ENCODE results near the gene ETFA. TPM values are rescaled to one million over a fixed set of nuclear protein-coding genes. Genes with fewer than 3 reads are reported as not detected.

Gene ETFA
- total and polyA plus RNA-seq, 2 of the 8 experiments (the other 6 are each of a cell fraction or from before 2014, with no cell fraction given): 60.9 to 90.0 TPM

- Histone ChIP-seq H4K20me1 (replicated peaks in 1 of 2; ENCODE audit: control insufficient read depth in 1 of 2, insufficient read depth in 2 of 2, low read length in 2 of 2) (no peaks in the 10 kb centered on the region), H3K23ac (ENCODE audit: insufficient read length) (no peak overlapping the region), H4K5ac (ENCODE audit: insufficient read length, low read depth, low read length) (no peak overlapping the region), H3K4me2 (ENCODE audit: insufficient read depth in 1 of 2, low read depth in 2 of 2, low read length in 2 of 2) (no peak overlapping the region), H3K56ac (replicated peaks; ENCODE audit: insufficient read length, low read depth, low read length) (no peak overlapping the region), H3K9me3 (ENCODE audit: insufficient read depth in 2 of 2, low read depth in 1 of 2, low read length in 1 of 2) (no peaks in the 10 kb centered on the region), H2AK5ac (ENCODE audit: low read depth, low read length) (no peak overlapping the region), H2BK15ac (ENCODE audit: low read length) (no peak overlapping the region), H3K27me3 (replicated peaks in 1 of 4; ENCODE audit: control insufficient read depth in 3 of 4, extremely low read depth in 1 of 4, insufficient read depth in 3 of 4, low read length in 3 of 4) (peaks cover 0 to 2% (median 0%) of the 10 kb centered on the region in 4 experiments; a peak in 1 of 7 replicates), H3K9ac (replicated peaks in 1 of 4; ENCODE audit: extremely low read depth in 1 of 4, low read depth in 3 of 4, low read length in 3 of 4) (no peak overlapping the region), H3K27ac (ENCODE audit: low read depth, low read length) (no peak overlapping the region), H2BK5ac (ENCODE audit: low read depth, low read length) (no peak overlapping the region), H2BK12ac (ENCODE audit: low read depth, low read length) (no peak overlapping the region), H4K91ac (replicated peaks; ENCODE audit: insufficient read length, low read length) (no peak overlapping the region), H2AFZ (ENCODE audit: low read length) (no peak overlapping the region), H3K23me2 (ENCODE audit: low read depth, low read length) (no peaks in the 10 kb centered on the region; the same call in 1 of the 2 replicates), H3K36me3 (ENCODE audit: control insufficient read depth in 2 of 4, insufficient read depth in 4 of 4, low read length in 3 of 4) (no peaks in the 10 kb centered on the region), H3K4me3 (ENCODE audit: extremely low read depth in 1 of 4, insufficient read depth in 2 of 4, low read depth in 3 of 4, low read length in 4 of 4) (no peak overlapping the region), H3K4ac (replicated peaks; ENCODE audit: insufficient read length, low read depth, low read length) (no peak overlapping the region), H3K79me1 (ENCODE audit: low read depth, low read length) (no peaks in the 10 kb centered on the region), H3K18ac (ENCODE audit: extremely low read depth, low read length) (no peak overlapping the region), H3K79me2 (ENCODE audit: control insufficient read depth in 1 of 2, insufficient read depth in 2 of 2, low read length in 2 of 2) (no peaks in the 10 kb centered on the region), H3K4me1 (replicated peaks in 1 of 4; ENCODE audit: control insufficient read depth in 3 of 4, insufficient read depth in 4 of 4, low read length in 3 of 4) (no peaks in the 10 kb centered on the region), H3K14ac (ENCODE audit: insufficient read length) (no peak overlapping the region), H2BK120ac (replicated peaks; ENCODE audit: low read depth, low read length) (no peak overlapping the region), H2BK20ac (ENCODE audit: low read length) (no peak overlapping the region), H4K8ac (ENCODE audit: extremely low read depth, insufficient read depth, low read length) (no peak overlapping the region)
- WGBS, 2 experiments (ENCODE audit: extremely low coverage in 1 of 2, insufficient coverage in 1 of 2, insufficient read length in 1 of 2, insufficient replicate concordance in 2 of 2, low coverage in 1 of 2, low lambda C conversion rate in 2 of 2, missing lambda C conversion rate in 1 of 2): 92% methylated on average over 3 of the region's 3 CpGs; no CpG with 5 or more reads in 1 of the 2 experiments
- no peak for DNase-seq (ENCODE audit: low read depth in 1 of 2, low spot score in 2 of 2)
- TF ChIP-seq SIN3A (conservative IDR thresholded peaks at IDR 0.05 in 1 of 2, IDR thresholded peaks at IDR 0.05 in 1 of 2; ENCODE audit: low read depth in 1 of 2, low read length in 2 of 2): no peak
- TF ChIP-seq, protein P1, sequence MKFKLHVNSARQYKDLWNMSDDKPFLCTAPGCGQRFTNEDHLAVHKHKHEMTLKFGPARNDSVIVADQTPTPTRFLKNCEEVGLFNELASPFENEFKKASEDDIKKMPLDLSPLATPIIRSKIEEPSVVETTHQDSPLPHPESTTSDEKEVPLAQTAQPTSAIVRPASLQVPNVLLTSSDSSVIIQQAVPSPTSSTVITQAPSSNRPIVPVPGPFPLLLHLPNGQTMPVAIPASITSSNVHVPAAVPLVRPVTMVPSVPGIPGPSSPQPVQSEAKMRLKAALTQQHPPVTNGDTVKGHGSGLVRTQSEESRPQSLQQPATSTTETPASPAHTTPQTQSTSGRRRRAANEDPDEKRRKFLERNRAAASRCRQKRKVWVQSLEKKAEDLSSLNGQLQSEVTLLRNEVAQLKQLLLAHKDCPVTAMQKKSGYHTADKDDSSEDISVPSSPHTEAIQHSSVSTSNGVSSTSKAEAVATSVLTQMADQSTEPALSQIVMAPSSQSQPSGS (IDR thresholded peaks at IDR 0.05; ENCODE audit: low read length): no peak
- TF ChIP-seq TEAD4 (IDR thresholded peaks at IDR 0.05; ENCODE audit: low read depth, low read length): no peak
- TF ChIP-seq CHD1 (IDR thresholded peaks at IDR 0.05; ENCODE audit: low read depth, low read length): no peak
- TF ChIP-seq, protein P2, sequence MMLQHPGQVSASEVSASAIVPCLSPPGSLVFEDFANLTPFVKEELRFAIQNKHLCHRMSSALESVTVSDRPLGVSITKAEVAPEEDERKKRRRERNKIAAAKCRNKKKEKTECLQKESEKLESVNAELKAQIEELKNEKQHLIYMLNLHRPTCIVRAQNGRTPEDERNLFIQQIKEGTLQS (IDR thresholded peaks at IDR 0.05; ENCODE audit: insufficient read depth, low read depth, low read length): no peak
- TF ChIP-seq CREB1 (IDR thresholded peaks at IDR 0.05): no peak
- TF ChIP-seq NRF1 (IDR thresholded peaks at IDR 0.05; ENCODE audit: low read depth, low read length): no peak
- TF ChIP-seq PHF8 (conservative IDR thresholded peaks at IDR 0.05; ENCODE audit: low read depth, low read length): no peak
- TF ChIP-seq TCF12 (IDR thresholded peaks at IDR 0.05; ENCODE audit: low read depth, low read length): no peak
- CTCF ChIA-PET (ENCODE audit: partially characterized antibody): interaction anchor here (0.7 to 0.9 kb wide), 2 partner anchors 511 to 673 kb away, joined by 3 to 4 read pairs; no protein-coding TSS in a partner anchor
- POLR2A ChIA-PET (ENCODE audit: partially characterized antibody): interaction anchor here (1.3 kb wide), 1 partner anchor 19 kb away, joined by 3 read pairs; no protein-coding TSS in a partner anchor
- no peak for FAIRE-seq
Observed at GRCh38 chr15:76354823-76355440, 43.7 kb upstream of the ETFA start.

Measured in H1 (cell line).